ENCODE data around the gene CYSTM1.

Gene CYSTM1

GRCh38 chr5:140266471-140267200 is 91.6 kb downstream of the CYSTM1 start:
- in situ Hi-C loops (cut with MboI; ENCODE audit: low pct_unique_long_range_greater_than_20kb, low sequenced_read_pairs, unreplicated experiment) = no loop called here
- TF ChIP-seq CTCF (IDR thresholded peaks at IDR 0.05; ENCODE audit: extremely low read depth, insufficient read depth, missing control alignments) = no peak
- no peak for DNase-seq (ENCODE audit: low spot score)

GRCh38 chr5:140267201-140267540 is 92.2 kb downstream of the CYSTM1 start:
- in situ Hi-C loops (cut with MboI; ENCODE audit: low pct_unique_long_range_greater_than_20kb, low sequenced_read_pairs, unreplicated experiment) = no loop called here
- TF ChIP-seq CTCF (IDR thresholded peaks at IDR 0.05; ENCODE audit: extremely low read depth, insufficient read depth, missing control alignments) = no peak
- DNase-seq (ENCODE audit: low spot score) = no peak

- in situ Hi-C loops (cut with MboI; ENCODE audit: low pct_unique_long_range_greater_than_20kb, low sequenced_read_pairs, unreplicated experiment) = no loop called here
- TF ChIP-seq CTCF (IDR thresholded peaks at IDR 0.05; ENCODE audit: extremely low read depth, insufficient read depth, missing control alignments) = no peak
- DNase-seq (ENCODE audit: low spot score) = no peak
These were observed 92.6 kb downstream of the CYSTM1 start for GRCh38 chr5:140267559-140268018.

- in situ Hi-C loops (cut with MboI; ENCODE audit: low pct_unique_long_range_greater_than_20kb, low sequenced_read_pairs, unreplicated experiment) = no loop called here
- no peak for TF ChIP-seq CTCF (IDR thresholded peaks at IDR 0.05; ENCODE audit: extremely low read depth, insufficient read depth, missing control alignments)
- DNase-seq (ENCODE audit: low spot score) = no peak
These were observed 95.0 kb downstream of the CYSTM1 start for GRCh38 chr5:140270008-140270407.

- no peak for TF ChIP-seq CTCF (IDR thresholded peaks at IDR 0.05; ENCODE audit: extremely low read depth, insufficient read depth, missing control alignments)
- DNase-seq (ENCODE audit: low spot score) = no peak
- in situ Hi-C loops (cut with MboI; ENCODE audit: low pct_unique_long_range_greater_than_20kb, low sequenced_read_pairs, unreplicated experiment) = no loop called here
These were observed 98.5 kb downstream of the CYSTM1 start for GRCh38 chr5:140273401-140273877.

GRCh38 chr5:140275837-140276236 is 100.8 kb downstream of the CYSTM1 start:
- in situ Hi-C loops (cut with MboI; ENCODE audit: low pct_unique_long_range_greater_than_20kb, low sequenced_read_pairs, unreplicated experiment) = no loop called here
- no peak for DNase-seq (ENCODE audit: low spot score)
- no peak for TF ChIP-seq CTCF (IDR thresholded peaks at IDR 0.05; ENCODE audit: extremely low read depth, insufficient read depth, missing control alignments)

Data from GM13977 (cell line).